Measurements from ENCODE around the gene RERE.

DNA sequence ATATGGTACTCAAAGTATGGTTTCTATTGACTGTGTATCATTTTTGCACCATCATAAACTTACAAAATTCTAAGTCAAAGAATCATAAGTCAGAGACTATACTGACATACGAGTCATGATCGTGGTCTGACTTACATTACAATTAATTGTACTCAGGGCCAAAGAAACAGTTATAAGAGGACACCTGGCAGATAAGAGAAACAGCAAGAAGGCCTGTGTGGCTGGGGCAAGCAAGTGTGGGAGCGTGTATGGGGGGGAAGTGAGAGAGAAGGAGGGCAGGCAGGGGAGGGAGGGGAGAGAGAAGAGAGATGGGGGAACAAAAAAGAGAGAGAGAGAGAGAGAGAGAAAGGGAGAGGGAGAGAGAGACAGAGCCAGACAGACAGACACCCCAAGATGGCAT lies 70.9 kb downstream of the RERE start:
- TF ChIP-seq POLR2A (IDR thresholded peaks at IDR 0.05) (no peak), CTCF (IDR thresholded peaks at IDR 0.05) (no peak)

Measured in heart left ventricle (tissue), 13 donors.